Measurements from ENCODE around the gene PRKCH. TPM values are rescaled to one million over a fixed set of nuclear protein-coding genes. Genes with fewer than 3 reads are reported as not detected.

Gene PRKCH
- 100 to 1,000 TPM in 1 of 4 donors, 10 to 100 TPM in 3; 17.9 to 105 (median 63.5) TPM for total RNA-seq

- intact Hi-C loops (cut with DNase I; ENCODE audit: low total_unique reads) = no loop called here
- H3K27me3 ChIP-seq = no peaks in the 10 kb centered on the region
- TF ChIP-seq CTCF (IDR thresholded peaks at IDR 0.05) = no peak
- TF ChIP-seq POLR2A (IDR thresholded peaks at IDR 0.05) = peak in 1 of 2 donors; percentile 47
- no peaks in the 10 kb centered on the region for H3K36me3 ChIP-seq
- peak within 1 kb of the TSS; percentile 33 to 47 for H3K4me3 ChIP-seq
- no peaks in the 10 kb centered on the region for H3K9me3 ChIP-seq
- peak; percentile 45 to 63 for DNase-seq
- peaks cover 0 to 5% of the 10 kb centered on the region in 2 donors for H3K4me1 ChIP-seq
- peak within 1 kb of the TSS; percentile 79 to 80 for H3K27ac ChIP-seq
These were observed at the start of gene PRKCH for GRCh38 chr14:61321385-61322010. Gene PRKCH (plus strand): TSS chr14:61321579. CDS start chr14:61322102, 523 bp downstream.

GRCh38 chr14:61277232-61277631, 44.1 kb upstream of the PRKCH start:
- Histone ChIP-seq H3K9me3 (no peaks in the 10 kb centered on the region), H3K27ac (no peak overlapping the region), H3K27me3 (peaks cover 0 to 24% of the 10 kb centered on the region in 2 donors), H3K36me3 (no peaks in the 10 kb centered on the region), H3K4me1 (no peaks in the 10 kb centered on the region), H3K4me3 (no peak overlapping the region)
- TF ChIP-seq POLR2A (IDR thresholded peaks at IDR 0.05) = no peak
- no peak for TF ChIP-seq CTCF (IDR thresholded peaks at IDR 0.05)
- intact Hi-C loops (cut with DNase I; ENCODE audit: low total_unique reads) = no loop called here
- no peak for DNase-seq

- TF ChIP-seq POLR2A (IDR thresholded peaks at IDR 0.05) = no peak
- TF ChIP-seq CTCF (IDR thresholded peaks at IDR 0.05) = no peak
- Histone ChIP-seq H3K27ac (no peak overlapping the region), H3K9me3 (no peaks in the 10 kb centered on the region), H3K4me3 (no peak overlapping the region), H3K27me3 (peaks cover 0 to 24% of the 10 kb centered on the region in 2 donors), H3K4me1 (no peaks in the 10 kb centered on the region), H3K36me3 (no peaks in the 10 kb centered on the region)
- DNase-seq = no peak
- intact Hi-C loops (cut with DNase I; ENCODE audit: low total_unique reads) = no loop called here
These were observed 43.6 kb upstream of the PRKCH start for GRCh38 chr14:61277784-61278183.

GRCh38 chr14:61279082-61279481, 42.3 kb upstream of the PRKCH start:
- no peak for DNase-seq
- no peaks in the 10 kb centered on the region for H3K9me3 ChIP-seq
- intact Hi-C loops (cut with DNase I; ENCODE audit: low total_unique reads) = no loop called here
- no peak overlapping the region for H3K4me3 ChIP-seq
- no peak overlapping the region for H3K27ac ChIP-seq
- H3K4me1 ChIP-seq = no peaks in the 10 kb centered on the region
- H3K27me3 ChIP-seq = peaks cover 0 to 24% of the 10 kb centered on the region in 2 donors
- TF ChIP-seq CTCF (IDR thresholded peaks at IDR 0.05) (no peak), POLR2A (IDR thresholded peaks at IDR 0.05) (no peak)
- no peaks in the 10 kb centered on the region for H3K36me3 ChIP-seq

GRCh38 chr14:61280092-61280525, 41.3 kb upstream of the PRKCH start:
- TF ChIP-seq CTCF (IDR thresholded peaks at IDR 0.05) = no peak
- TF ChIP-seq POLR2A (IDR thresholded peaks at IDR 0.05) = no peak
- Histone ChIP-seq H3K27ac (peak overlapping the region; percentile 70 to 80), H3K4me1 (no peaks in the 10 kb centered on the region), H3K4me3 (peak overlapping the region; percentile 19 to 39), H3K36me3 (no peaks in the 10 kb centered on the region), H3K27me3 (peaks cover 0 to 29% of the 10 kb centered on the region in 2 donors), H3K9me3 (no peaks in the 10 kb centered on the region)
- intact Hi-C loops (cut with DNase I; ENCODE audit: low total_unique reads) = no loop called here
- no peak for DNase-seq
